ENCODE results near the gene PNMT. TPM values are rescaled to one million over a fixed set of nuclear protein-coding genes. Genes with fewer than 3 reads are reported as not detected.
A peak's percentile ranks its signal among the peaks of the same experiment; 100 is the strongest.

The PNMT gene
- total and polyA plus RNA-seq, 2 donors (not counting 1 experiment from before 2014, with no cell fraction given) = 0.13 to 0.76 TPM

DNA sequence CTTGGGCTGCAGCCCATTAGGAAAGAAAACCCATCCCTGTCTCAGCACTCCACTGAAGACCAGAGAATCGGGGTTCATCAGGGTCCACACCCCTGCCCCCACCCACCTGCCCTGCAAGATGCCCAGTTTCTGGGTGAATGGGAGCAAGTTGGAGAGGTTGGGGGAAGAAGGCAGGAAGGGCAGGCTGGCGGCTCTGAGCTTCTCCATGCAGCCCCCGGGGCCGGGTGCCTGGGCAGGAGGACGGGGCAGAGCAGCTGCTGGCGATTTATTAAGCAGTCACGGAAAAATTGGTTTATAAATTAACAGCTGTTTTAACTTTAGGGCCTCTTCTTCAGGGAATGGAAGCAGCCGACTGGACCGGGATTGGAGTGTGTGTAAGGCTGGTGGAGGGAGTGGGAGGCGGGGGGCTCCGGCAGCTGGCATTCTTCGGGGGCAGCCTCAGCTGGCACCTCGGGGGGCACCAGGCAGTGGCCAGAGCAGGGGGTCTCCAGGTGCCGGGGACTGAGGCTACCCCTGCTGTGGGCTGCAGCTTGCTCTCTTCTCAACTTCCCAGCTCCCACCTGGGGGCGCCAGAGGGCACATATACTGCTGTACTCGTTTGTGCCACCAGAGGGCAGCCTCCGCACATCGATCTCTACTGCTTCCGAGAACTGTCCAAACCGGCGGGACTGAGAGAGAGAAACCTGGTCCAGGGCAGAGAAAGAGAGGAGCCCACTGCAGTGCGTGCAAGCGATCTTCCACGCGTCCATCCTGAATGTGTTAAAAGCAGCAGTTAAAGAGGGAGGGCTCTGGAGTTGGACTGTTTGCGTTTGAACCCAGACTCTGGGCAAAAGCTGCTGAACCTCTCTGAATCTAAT lies 46.5 kb upstream of the PNMT start:
- WGBS (ENCODE audit: insufficient coverage) = 14% methylated on average over 22 of the region's 26 CpGs
- peak overlapping the region; percentile 84 for H3K4me3 Mint-ChIP-seq
- Histone ChIP-seq H3K9ac (ENCODE audit: low read length) (peak overlapping the region; percentile 8), H3K9me3 (ENCODE audit: control extremely low read depth in 1 of 3, control insufficient read depth in 2 of 3, insufficient read depth in 1 of 3, low read length in 2 of 3) (no peaks in the 10 kb centered on the region), H3K4me1 (ENCODE audit: control insufficient read depth in 2 of 2, insufficient read depth in 2 of 2, low read length in 2 of 2) (peaks cover 31 to 51% of the 10 kb centered on the region in 2 donors), H2AFZ (ENCODE audit: insufficient read depth, low read depth, low read length, poor library complexity, severe bottlenecking) (peak overlapping the region; percentile 69), H3K4me3 (ENCODE audit: control extremely low read depth in 1 of 5, extremely low read depth in 1 of 5, insufficient read depth in 1 of 5, low read depth in 2 of 5, low read length in 4 of 5) (peak overlapping the region in 4 of 5 experiments; percentile 14 to 38 (median 29)), H3K4me2 (replicated peaks; ENCODE audit: low read depth, low read length, poor library complexity, severe bottlenecking) (peak overlapping the region; percentile 76), H3K79me2 (ENCODE audit: control insufficient read depth, insufficient read depth, low read length) (peaks cover 7% of the 10 kb centered on the region), H3K36me3 (replicated peaks in 1 of 2; ENCODE audit: control extremely low read depth in 1 of 2, control insufficient read depth in 1 of 2, extremely low read depth in 1 of 2, insufficient read depth in 2 of 2, low read length in 1 of 2) (no peaks in the 10 kb centered on the region), H3K27ac (ENCODE audit: low read length in 2 of 2) (no peak overlapping the region), H3K27me3 (replicated peaks in 1 of 4; ENCODE audit: control extremely low read depth in 1 of 4, control insufficient read depth in 3 of 4, insufficient read depth in 4 of 4, low read length in 3 of 4) (peaks cover 0 to 29% (median 9%) of the 10 kb centered on the region in 4 experiments), H4K20me1 (ENCODE audit: control insufficient read depth, insufficient read depth, low read length, poor library complexity, severe bottlenecking) (no peaks in the 10 kb centered on the region)
- peaks cover 7% of the 10 kb centered on the region for H3K27me3 Mint-ChIP-seq
- H3K4me1 Mint-ChIP-seq = peaks cover 32% of the 10 kb centered on the region
- intact Hi-C loops (cut with micrococcal nuclease) = loop anchor here (1.0 to 5.0 kb wide), 9 partner anchors 47 to 415 kb away; partner anchors contain the start of genes IKZF3, LRRC3C, MIEN1 and ORMDL3
- no peaks in the 10 kb centered on the region for H3K9me3 Mint-ChIP-seq (ENCODE audit: insufficient read depth)
- ChIA-PET CTCF (interaction anchor here (0.6 to 13.0 kb wide), 78 partner anchors 11 to 774 kb away, joined by 3 to 262 read pairs (median 4); partner anchors contain the start of genes IKZF3, MED1, MED24 and MIEN1), POLR2A (interaction anchor here (0.6 to 1.2 kb wide), 3 partner anchors 46 to 359 kb away, joined by 3 read pairs; partner anchors contain the start of genes PNMT and PSMD3)
- TF ChIP-seq EZH2 (IDR thresholded peaks at IDR 0.05; ENCODE audit: borderline replicate concordance, insufficient read depth, low read depth, low read length, poor library complexity, severe bottlenecking) = no peak
- TF ChIP-seq, protein P1, sequence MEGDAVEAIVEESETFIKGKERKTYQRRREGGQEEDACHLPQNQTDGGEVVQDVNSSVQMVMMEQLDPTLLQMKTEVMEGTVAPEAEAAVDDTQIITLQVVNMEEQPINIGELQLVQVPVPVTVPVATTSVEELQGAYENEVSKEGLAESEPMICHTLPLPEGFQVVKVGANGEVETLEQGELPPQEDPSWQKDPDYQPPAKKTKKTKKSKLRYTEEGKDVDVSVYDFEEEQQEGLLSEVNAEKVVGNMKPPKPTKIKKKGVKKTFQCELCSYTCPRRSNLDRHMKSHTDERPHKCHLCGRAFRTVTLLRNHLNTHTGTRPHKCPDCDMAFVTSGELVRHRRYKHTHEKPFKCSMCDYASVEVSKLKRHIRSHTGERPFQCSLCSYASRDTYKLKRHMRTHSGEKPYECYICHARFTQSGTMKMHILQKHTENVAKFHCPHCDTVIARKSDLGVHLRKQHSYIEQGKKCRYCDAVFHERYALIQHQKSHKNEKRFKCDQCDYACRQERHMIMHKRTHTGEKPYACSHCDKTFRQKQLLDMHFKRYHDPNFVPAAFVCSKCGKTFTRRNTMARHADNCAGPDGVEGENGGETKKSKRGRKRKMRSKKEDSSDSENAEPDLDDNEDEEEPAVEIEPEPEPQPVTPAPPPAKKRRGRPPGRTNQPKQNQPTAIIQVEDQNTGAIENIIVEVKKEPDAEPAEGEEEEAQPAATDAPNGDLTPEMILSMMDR (IDR thresholded peaks at IDR 0.05) = peak; percentile 100
- DNase-seq (peak; percentile 92), ATAC-seq (ENCODE audit: low read depth) (peak; percentile 76)
- H3K27ac Mint-ChIP-seq = peak overlapping the region; percentile 75
